ENCODE measurements around the gene OPA3. TPM values are rescaled to one million over a fixed set of nuclear protein-coding genes. Genes with fewer than 3 reads are reported as not detected.

OPA3 gene
- polyA plus RNA-seq, 1 donor (not counting 4 experiments of a cell fraction or from before 2014, with no cell fraction given): 11.9 TPM

- H3K36me3 ChIP-seq (ENCODE audit: control insufficient read depth in 2 of 2, extremely low read depth in 1 of 2, insufficient read depth in 2 of 2, low read length in 2 of 2): no peaks in the 10 kb centered on the region
- H3K4me2 ChIP-seq (ENCODE audit: control insufficient read depth, extremely low read depth, insufficient read depth, low read depth, low read length): no peak overlapping the region
- no peaks in the 10 kb centered on the region for H4K20me1 ChIP-seq (ENCODE audit: control insufficient read depth, extremely low read depth, insufficient read depth, low read length)
- FAIRE-seq (no peak), DNase-seq (ENCODE audit: low read depth, low spot score) (no peak)
- TF ChIP-seq CTCF (optimal IDR thresholded peaks at IDR 0.05 in 1 of 3, IDR thresholded peaks at IDR 0.05 in 1 of 3, conservative IDR thresholded peaks at IDR 0.05 in 1 of 3; ENCODE audit: extremely low read depth in 1 of 3, insufficient read depth in 2 of 3, low read length in 3 of 3) (no peak), EZH2 (IDR thresholded peaks at IDR 0.05; ENCODE audit: low read length) (peak; percentile 42)
- H3K27ac ChIP-seq (ENCODE audit: control insufficient read depth, insufficient read depth, low read length): no peak overlapping the region
- H2AFZ ChIP-seq (ENCODE audit: control insufficient read depth, low read length): no peak overlapping the region
- H3K27me3 ChIP-seq (ENCODE audit: control insufficient read depth, extremely low read depth, insufficient read depth, low read length): peaks cover 51% of the 10 kb centered on the region
- H3K4me1 ChIP-seq (ENCODE audit: control insufficient read depth, extremely low read depth, insufficient read depth, low read length): peaks cover 7% of the 10 kb centered on the region
- no peak overlapping the region for H3K9ac ChIP-seq (ENCODE audit: control insufficient read depth, extremely low read depth, insufficient read depth, low read length)
- no peaks in the 10 kb centered on the region for H3K79me2 ChIP-seq (ENCODE audit: control insufficient read depth, insufficient read depth, low read length)
- no peak overlapping the region for H3K4me3 ChIP-seq (ENCODE audit: control insufficient read depth in 2 of 3, extremely low read depth in 1 of 3, insufficient read depth in 2 of 3, low read depth in 1 of 3, low read length in 3 of 3)
- no peaks in the 10 kb centered on the region for H3K9me1 ChIP-seq (ENCODE audit: control insufficient read depth, extremely low read depth, insufficient read depth, low read length)
- no peaks in the 10 kb centered on the region for H3K9me3 ChIP-seq (ENCODE audit: control insufficient read depth, low read depth, low read length)
- dilution Hi-C loops (cut with MboI; ENCODE audit: extremely low pct_ligation_motif_present, low sequenced_read_pairs): no loop called here
Observed at GRCh38 chr19:45599286-45599685, 14.7 kb upstream of the OPA3 start.

DNA sequence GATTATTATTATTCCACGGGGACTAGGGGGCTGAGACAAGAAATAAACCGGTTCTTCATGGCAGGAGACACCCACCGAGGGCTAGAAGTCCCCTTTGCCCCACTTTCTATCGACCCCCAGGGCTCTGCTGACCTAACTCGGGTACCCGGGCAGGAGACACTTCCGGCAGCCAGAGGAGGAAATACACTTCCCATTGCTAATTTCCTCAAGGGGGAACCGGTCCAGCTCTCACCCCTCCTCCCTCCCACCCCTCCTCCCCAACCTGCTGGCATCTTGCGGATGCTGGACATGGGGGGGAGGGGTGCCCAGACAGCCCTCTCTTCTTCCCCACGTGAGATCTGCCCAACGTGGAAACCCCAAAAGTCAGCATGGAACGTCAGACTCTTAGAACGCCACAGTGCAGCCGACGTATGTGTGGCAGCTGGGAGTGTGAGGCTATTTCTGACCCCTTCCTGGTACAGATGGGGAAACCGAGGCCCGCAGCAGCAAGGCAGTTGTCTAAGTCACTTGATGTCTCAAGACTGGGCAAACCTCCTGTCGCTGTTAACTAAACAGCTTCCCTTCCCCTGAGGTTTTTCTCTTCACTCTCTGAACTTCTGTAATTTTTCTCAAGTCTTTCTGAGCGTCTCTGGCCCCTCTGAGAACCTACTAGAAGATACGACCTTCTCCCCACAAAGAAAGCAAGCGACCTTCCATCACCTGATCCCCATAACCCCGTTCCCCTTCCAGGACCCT is 13.8 kb upstream of the OPA3 start:
- H3K9me1 ChIP-seq (ENCODE audit: control insufficient read depth, extremely low read depth, insufficient read depth, low read length): no peaks in the 10 kb centered on the region
- peak overlapping the region in 1 of 3 experiments; percentile 25 for H3K4me3 ChIP-seq (ENCODE audit: control insufficient read depth in 2 of 3, extremely low read depth in 1 of 3, insufficient read depth in 2 of 3, low read depth in 1 of 3, low read length in 3 of 3)
- H3K4me1 ChIP-seq (ENCODE audit: control insufficient read depth, extremely low read depth, insufficient read depth, low read length): peaks cover 7% of the 10 kb centered on the region
- peak overlapping the region; percentile 45 for H2AFZ ChIP-seq (ENCODE audit: control insufficient read depth, low read length)
- no peak for FAIRE-seq
- no peak overlapping the region for H3K27ac ChIP-seq (ENCODE audit: control insufficient read depth, insufficient read depth, low read length)
- H3K36me3 ChIP-seq (ENCODE audit: control insufficient read depth in 2 of 2, extremely low read depth in 1 of 2, insufficient read depth in 2 of 2, low read length in 2 of 2): no peaks in the 10 kb centered on the region
- no peaks in the 10 kb centered on the region for H3K9me3 ChIP-seq (ENCODE audit: control insufficient read depth, low read depth, low read length)
- dilution Hi-C loops (cut with MboI; ENCODE audit: extremely low pct_ligation_motif_present, low sequenced_read_pairs): no loop called here
- peak overlapping the region; percentile 55 for H3K4me2 ChIP-seq (ENCODE audit: control insufficient read depth, extremely low read depth, insufficient read depth, low read depth, low read length)
- no peaks in the 10 kb centered on the region for H3K79me2 ChIP-seq (ENCODE audit: control insufficient read depth, insufficient read depth, low read length)
- H4K20me1 ChIP-seq (ENCODE audit: control insufficient read depth, extremely low read depth, insufficient read depth, low read length): no peaks in the 10 kb centered on the region
- no peak for DNase-seq (ENCODE audit: low read depth, low spot score)
- no peak for TF ChIP-seq CTCF (optimal IDR thresholded peaks at IDR 0.05 in 1 of 3, IDR thresholded peaks at IDR 0.05 in 1 of 3, conservative IDR thresholded peaks at IDR 0.05 in 1 of 3; ENCODE audit: extremely low read depth in 1 of 3, insufficient read depth in 2 of 3, low read length in 3 of 3)
- no peak for TF ChIP-seq EZH2 (IDR thresholded peaks at IDR 0.05; ENCODE audit: low read length)
- no peak overlapping the region for H3K9ac ChIP-seq (ENCODE audit: control insufficient read depth, extremely low read depth, insufficient read depth, low read length)
- peaks cover 51% of the 10 kb centered on the region for H3K27me3 ChIP-seq (ENCODE audit: control insufficient read depth, extremely low read depth, insufficient read depth, low read length)

All from keratinocyte (primary cell).